Activated CD8-positive, alpha-beta memory T cell treated with anti-CD3 and anti-CD28 coated beads, Interleukin-2, amount 50 U/mL, for 1 hour (primary cell): ENCODE results near the gene ZSCAN32.

Experiments
- DNase-seq: peaks from one replicate; pipeline ENCODE4 v3.0.0-alpha.2; 2020; ENCODE audit errors: extremely low read depth

ZSCAN32 gene

GRCh38 chr16:3400779-3401688, at the start of gene ZSCAN32, which contains the start of gene ZNF174:
TSS of gene ZSCAN32 (minus strand) at chr16:3401004. CDS start at chr16:3397557, 3,447 bp downstream.
TSS of gene ZNF174 (plus strand) at chr16:3401215. CDS start at chr16:3402005, 790 bp downstream.
- DNase-seq = peak; percentile 96

- DNase-seq = no peak
Measured at GRCh38 chr16:3444032-3444388, 43.2 kb upstream of the ZSCAN32 start.

GRCh38 chr16:3443108-3444031, 42.6 kb upstream of the ZSCAN32 start, which contains the start of the genes NAA60 and ZNF597:
TSS of gene NAA60 (plus strand) at chr16:3443680. CDS start at chr16:3476228, 32,548 bp downstream.
TSS of gene ZNF597 (minus strand) at chr16:3443504. CDS start at chr16:3443153, 351 bp downstream.
- peak; percentile 64 for DNase-seq

GRCh38 chr16:3439637-3440036, 38.8 kb upstream of the ZSCAN32 start:
- no peak for DNase-seq

- no peak for DNase-seq
Measured at GRCh38 chr16:3434373-3434772, 33.6 kb upstream of the ZSCAN32 start.

- no peak for DNase-seq
Measured at GRCh38 chr16:3431779-3432219, 31.0 kb upstream of the ZSCAN32 start.

GRCh38 chr16:3413730-3414379, 13.1 kb upstream of the ZSCAN32 start:
- no peak for DNase-seq

GRCh38 chr16:3408561-3409197, 7.9 kb upstream of the ZSCAN32 start:
- DNase-seq = no peak

- DNase-seq = no peak
Measured at GRCh38 chr16:3401719-3402397, 1.1 kb upstream of the ZSCAN32 start.

GRCh38 chr16:3400446-3400778, 392 bp downstream of the ZSCAN32 start:
- no peak for DNase-seq

- DNase-seq = no peak
Measured at GRCh38 chr16:3389663-3390338, 11.0 kb downstream of the ZSCAN32 start.

GRCh38 chr16:3388325-3388724, 12.5 kb downstream of the ZSCAN32 start:
- no peak for DNase-seq

- DNase-seq = no peak
Measured at GRCh38 chr16:3383045-3383448, 17.8 kb downstream of the ZSCAN32 start.

GRCh38 chr16:3377917-3378316, 22.9 kb downstream of the ZSCAN32 start:
- no peak for DNase-seq

GRCh38 chr16:3375680-3376079, 25.1 kb downstream of the ZSCAN32 start:
- no peak for DNase-seq

GRCh38 chr16:3369073-3369472, 31.7 kb downstream of the ZSCAN32 start:
- DNase-seq = no peak

- DNase-seq = peak; percentile 75
Measured at GRCh38 chr16:3364774-3365427, 35.9 kb downstream of the ZSCAN32 start.

- DNase-seq = no peak
Measured at GRCh38 chr16:3363793-3364192, 37.0 kb downstream of the ZSCAN32 start.

- no peak for DNase-seq
Measured at GRCh38 chr16:3362931-3363330, 37.9 kb downstream of the ZSCAN32 start.

- no peak for DNase-seq
Measured at GRCh38 chr16:3358871-3359270, 41.9 kb downstream of the ZSCAN32 start.
